Measurements from ENCODE around the gene LRBA. TPM values are rescaled to one million over a fixed set of nuclear protein-coding genes. Genes with fewer than 3 reads are reported as not detected.

The LRBA gene
- total and polyA plus RNA-seq, 4 donors = 18.8 to 56.4 (median 33.8) TPM

DNA sequence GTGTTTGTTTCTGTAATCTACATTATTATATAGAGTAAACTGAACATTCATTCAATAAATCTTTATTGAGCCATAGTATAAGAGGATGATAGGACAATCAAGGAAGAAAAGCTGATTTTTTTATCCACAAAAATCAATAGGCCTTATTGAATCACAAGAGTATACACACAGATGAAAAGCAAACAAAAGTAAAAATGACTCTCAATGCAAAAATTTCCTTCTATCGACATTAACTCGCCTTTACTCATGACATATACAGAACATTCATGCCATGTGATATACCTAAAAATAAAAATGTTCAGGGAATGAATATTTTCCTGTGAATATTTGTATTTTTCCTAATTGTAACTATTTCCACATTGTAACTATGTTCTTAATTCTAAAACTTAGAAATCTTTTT, 161.2 kb downstream of the LRBA start:
- Histone ChIP-seq H3K36me3 (ENCODE audit: control insufficient read depth, insufficient read depth, low read length) (no peaks in the 10 kb centered on the region), H3K27me3 (ENCODE audit: control insufficient read depth, insufficient read depth, low read length) (no peaks in the 10 kb centered on the region), H3K9me3 (ENCODE audit: control insufficient read depth, insufficient read depth, low read length) (no peaks in the 10 kb centered on the region), H3K4me1 (ENCODE audit: control insufficient read depth, insufficient read depth, low read length) (no peaks in the 10 kb centered on the region), H3K27ac (ENCODE audit: low read depth, low read length) (no peak overlapping the region), H3K4me3 (ENCODE audit: low read depth, low read length) (no peak overlapping the region)
- DNase-seq (ENCODE audit: low read depth in 4 of 6, low spot score in 6 of 6) = no peak
- no CpG with 5 or more reads among the region's 2 CpGs for WGBS (ENCODE audit: insufficient coverage)

DNA sequence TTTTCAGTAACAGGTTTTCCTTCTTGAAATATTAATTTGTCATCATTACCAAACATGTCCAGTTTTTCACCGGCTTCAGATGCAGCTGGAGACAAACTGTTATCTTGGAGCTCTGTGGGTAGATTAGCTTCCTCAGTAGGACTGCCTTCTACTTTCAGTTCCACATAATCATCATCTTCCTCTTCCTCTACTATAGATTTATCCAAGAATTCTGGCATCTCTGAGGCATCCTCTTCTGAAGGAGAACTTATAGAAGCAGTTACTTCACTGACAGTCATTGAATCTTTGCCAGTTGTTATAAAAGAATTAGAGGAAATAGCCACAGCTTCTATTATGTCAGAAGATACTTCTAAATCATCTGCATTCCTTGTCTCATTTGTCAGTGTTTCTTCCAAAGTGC, 162.9 kb downstream of the LRBA start:
- H3K36me3 ChIP-seq (ENCODE audit: control insufficient read depth, insufficient read depth, low read length) = no peaks in the 10 kb centered on the region
- no peaks in the 10 kb centered on the region for H3K4me1 ChIP-seq (ENCODE audit: control insufficient read depth, insufficient read depth, low read length)
- no peak overlapping the region for H3K27ac ChIP-seq (ENCODE audit: low read depth, low read length)
- DNase-seq (ENCODE audit: low read depth in 4 of 6, low spot score in 6 of 6) = no peak
- no CpG with 5 or more reads among the region's 1 CpG for WGBS (ENCODE audit: insufficient coverage)
- no peaks in the 10 kb centered on the region for H3K27me3 ChIP-seq (ENCODE audit: control insufficient read depth, insufficient read depth, low read length)
- H3K4me3 ChIP-seq (ENCODE audit: low read depth, low read length) = no peak overlapping the region
- H3K9me3 ChIP-seq (ENCODE audit: control insufficient read depth, insufficient read depth, low read length) = no peaks in the 10 kb centered on the region

DNA sequence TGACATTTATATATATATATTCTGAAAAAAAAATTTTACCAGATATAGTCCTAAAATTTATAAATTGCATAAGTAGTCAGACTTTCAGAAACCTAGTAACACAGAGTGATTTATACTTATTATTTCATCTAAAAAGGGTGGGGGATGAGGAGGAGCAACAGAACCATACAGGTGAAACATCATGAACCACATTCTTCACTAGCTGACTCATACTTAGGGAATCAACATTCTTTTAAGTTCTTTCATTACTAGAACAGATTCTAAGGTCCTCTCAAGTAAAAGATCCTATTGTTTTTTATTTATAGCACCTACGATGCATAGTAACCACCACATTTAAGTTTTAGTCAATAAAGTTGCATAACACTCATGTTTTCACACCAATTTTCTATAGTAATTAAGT, 166.1 kb downstream of the LRBA start:
- Histone ChIP-seq H3K4me1 (ENCODE audit: control insufficient read depth, insufficient read depth, low read length) (no peaks in the 10 kb centered on the region), H3K27me3 (ENCODE audit: control insufficient read depth, insufficient read depth, low read length) (no peaks in the 10 kb centered on the region), H3K27ac (ENCODE audit: low read depth, low read length) (no peak overlapping the region), H3K9me3 (ENCODE audit: control insufficient read depth, insufficient read depth, low read length) (no peaks in the 10 kb centered on the region), H3K4me3 (ENCODE audit: low read depth, low read length) (no peak overlapping the region), H3K36me3 (ENCODE audit: control insufficient read depth, insufficient read depth, low read length) (no peaks in the 10 kb centered on the region)
- no CpG with 5 or more reads among the region's 1 CpG for WGBS (ENCODE audit: insufficient coverage)
- DNase-seq (ENCODE audit: low read depth in 4 of 6, low spot score in 6 of 6) = no peak

DNA sequence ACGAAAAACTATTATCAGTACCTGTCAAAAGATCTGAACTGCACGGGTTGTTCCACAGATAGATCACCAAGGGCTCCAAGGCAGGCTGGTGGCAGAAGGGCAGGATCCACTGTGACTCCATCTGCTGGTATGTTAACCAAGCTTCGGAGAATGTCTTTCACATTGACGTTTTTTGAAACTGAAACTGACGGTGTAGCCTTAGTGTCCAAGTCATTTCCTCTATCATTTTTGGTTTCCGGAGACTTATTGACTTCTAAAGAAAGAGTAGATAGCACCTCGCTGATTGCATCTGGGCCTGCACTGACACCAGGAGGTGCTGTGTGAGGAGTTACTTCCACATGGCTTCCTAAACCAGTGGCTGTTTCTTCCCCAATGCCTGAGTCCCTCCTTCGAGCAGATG, 186.9 kb downstream of the LRBA start:
- Histone ChIP-seq H3K36me3 (ENCODE audit: control insufficient read depth, insufficient read depth, low read length) (peaks cover 3% of the 10 kb centered on the region), H3K4me1 (ENCODE audit: control insufficient read depth, insufficient read depth, low read length) (no peaks in the 10 kb centered on the region), H3K4me3 (ENCODE audit: low read depth, low read length) (no peak overlapping the region), H3K9me3 (ENCODE audit: control insufficient read depth, insufficient read depth, low read length) (no peaks in the 10 kb centered on the region), H3K27ac (ENCODE audit: low read depth, low read length) (no peak overlapping the region), H3K27me3 (ENCODE audit: control insufficient read depth, insufficient read depth, low read length) (no peaks in the 10 kb centered on the region)
- whole genome bisulfite sequencing (ENCODE audit: insufficient coverage) = 83% methylated on average over 8 of the region's 8 CpGs
- no peak for DNase-seq (ENCODE audit: low read depth in 4 of 6, low spot score in 6 of 6)

DNA sequence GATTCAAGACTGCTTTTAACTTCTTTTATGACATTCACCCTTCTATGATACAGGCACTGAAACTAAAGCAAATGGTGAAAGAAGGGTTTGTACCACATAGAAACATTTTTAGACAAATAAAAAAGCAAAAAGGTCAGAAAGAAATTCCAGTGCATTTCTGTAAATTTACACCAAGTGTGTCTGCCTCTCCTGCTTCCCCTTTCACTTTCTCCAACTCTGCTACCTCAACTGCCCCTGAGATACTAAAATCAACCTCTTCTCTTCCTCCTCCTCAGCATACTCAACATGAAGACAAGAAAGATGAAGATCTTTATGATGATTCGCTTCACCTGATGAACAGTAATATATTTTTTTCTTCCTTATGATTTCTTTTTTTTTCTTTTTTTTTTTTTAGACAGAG, 187.9 kb downstream of the LRBA start:
- DNase-seq (ENCODE audit: low read depth in 4 of 6, low spot score in 6 of 6) = no peak
- whole genome bisulfite sequencing (ENCODE audit: insufficient coverage) = no CpG with 5 or more reads among the region's 1 CpG
- Histone ChIP-seq H3K4me3 (ENCODE audit: low read depth, low read length) (no peak overlapping the region), H3K27me3 (ENCODE audit: control insufficient read depth, insufficient read depth, low read length) (no peaks in the 10 kb centered on the region), H3K9me3 (ENCODE audit: control insufficient read depth, insufficient read depth, low read length) (no peaks in the 10 kb centered on the region), H3K4me1 (ENCODE audit: control insufficient read depth, insufficient read depth, low read length) (no peaks in the 10 kb centered on the region), H3K36me3 (ENCODE audit: control insufficient read depth, insufficient read depth, low read length) (peaks cover 3% of the 10 kb centered on the region), H3K27ac (ENCODE audit: low read depth, low read length) (no peak overlapping the region)

DNA sequence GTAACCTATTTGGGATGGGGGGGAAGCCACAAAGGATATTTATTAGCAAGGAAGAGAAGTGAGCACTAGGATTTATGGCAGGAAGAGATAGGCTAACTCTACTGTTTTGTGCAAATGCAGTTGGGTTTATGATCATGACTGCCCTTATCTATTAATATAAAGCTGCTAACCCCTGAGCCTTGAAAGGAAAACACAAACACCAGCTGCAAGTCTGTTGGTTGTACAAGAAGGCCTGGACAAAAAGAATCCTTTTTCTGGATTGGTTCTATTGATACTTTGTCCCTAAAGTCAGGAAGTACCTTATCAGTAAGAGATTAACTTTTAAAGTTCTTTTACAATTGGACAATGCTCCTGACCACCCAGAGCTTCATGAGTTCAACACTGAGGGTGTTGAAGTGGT, 188.8 kb downstream of the LRBA start:
- no peak overlapping the region for H3K27ac ChIP-seq (ENCODE audit: low read depth, low read length)
- H3K27me3 ChIP-seq (ENCODE audit: control insufficient read depth, insufficient read depth, low read length) = no peaks in the 10 kb centered on the region
- DNase-seq (ENCODE audit: low read depth in 4 of 6, low spot score in 6 of 6) = no peak
- H3K36me3 ChIP-seq (ENCODE audit: control insufficient read depth, insufficient read depth, low read length) = peaks cover 3% of the 10 kb centered on the region
- H3K4me3 ChIP-seq (ENCODE audit: low read depth, low read length) = no peak overlapping the region
- no peaks in the 10 kb centered on the region for H3K9me3 ChIP-seq (ENCODE audit: control insufficient read depth, insufficient read depth, low read length)
- no peaks in the 10 kb centered on the region for H3K4me1 ChIP-seq (ENCODE audit: control insufficient read depth, insufficient read depth, low read length)

DNA sequence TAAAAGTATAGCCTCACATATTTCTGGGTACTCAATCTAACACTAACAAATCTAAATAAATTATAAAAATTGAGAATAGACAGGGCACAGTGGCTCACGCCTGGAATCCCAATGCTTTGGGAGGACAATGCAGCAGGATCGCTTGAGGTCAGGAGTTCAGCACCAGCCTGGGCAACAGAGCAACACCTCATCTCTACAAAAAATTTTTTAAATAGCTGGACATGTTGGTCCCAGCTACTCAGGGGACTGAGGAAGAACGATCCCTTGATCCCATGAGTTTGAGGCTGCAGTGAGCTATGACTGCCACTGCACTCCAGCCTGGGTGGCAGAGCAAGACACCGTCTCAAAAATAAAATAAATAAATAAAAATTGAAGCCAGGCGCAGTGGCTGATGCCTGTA, 192.7 kb downstream of the LRBA start:
- Histone ChIP-seq H3K4me3 (ENCODE audit: low read depth, low read length) (no peak overlapping the region), H3K27ac (ENCODE audit: low read depth, low read length) (no peak overlapping the region)
- 100% methylated on average over 3 of the region's 5 CpGs for WGBS (ENCODE audit: insufficient coverage)

DNA sequence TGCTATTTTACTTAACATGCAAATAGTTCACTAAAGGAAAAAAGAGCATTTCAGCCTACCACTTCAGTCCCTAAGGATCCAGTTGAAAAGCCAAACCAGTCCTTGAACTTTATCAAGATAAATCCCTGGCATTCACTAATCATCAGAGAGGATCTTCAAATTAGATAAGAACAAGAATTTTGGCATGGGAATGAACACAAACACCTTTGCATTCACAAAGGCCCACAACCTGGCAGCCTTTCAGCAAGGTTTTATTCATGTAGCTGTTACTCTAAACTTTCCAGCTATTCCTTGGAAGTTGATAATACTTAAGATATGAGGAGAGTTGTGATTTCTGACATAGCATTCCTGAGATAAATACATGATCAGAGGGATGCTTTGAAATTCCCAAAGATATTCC, 193.4 kb downstream of the LRBA start:
- H3K36me3 ChIP-seq (ENCODE audit: control insufficient read depth, insufficient read depth, low read length) = no peaks in the 10 kb centered on the region
- H3K27ac ChIP-seq (ENCODE audit: low read depth, low read length) = no peak overlapping the region
- H3K4me1 ChIP-seq (ENCODE audit: control insufficient read depth, insufficient read depth, low read length) = no peaks in the 10 kb centered on the region
- no peak for DNase-seq (ENCODE audit: low read depth in 4 of 6, low spot score in 6 of 6)
- no peaks in the 10 kb centered on the region for H3K27me3 ChIP-seq (ENCODE audit: control insufficient read depth, insufficient read depth, low read length)
- H3K9me3 ChIP-seq (ENCODE audit: control insufficient read depth, insufficient read depth, low read length) = peaks cover 2% of the 10 kb centered on the region
- no peak overlapping the region for H3K4me3 ChIP-seq (ENCODE audit: low read depth, low read length)

More for the DNA sequence above, 192.7 kb downstream of the LRBA start:
- Histone ChIP-seq H3K9me3 (ENCODE audit: control insufficient read depth, insufficient read depth, low read length) (no peaks in the 10 kb centered on the region), H3K27me3 (ENCODE audit: control insufficient read depth, insufficient read depth, low read length) (no peaks in the 10 kb centered on the region), H3K36me3 (ENCODE audit: control insufficient read depth, insufficient read depth, low read length) (peaks cover under 1% of the 10 kb centered on the region), H3K4me1 (ENCODE audit: control insufficient read depth, insufficient read depth, low read length) (no peaks in the 10 kb centered on the region)
- no peak for DNase-seq (ENCODE audit: low read depth in 4 of 6, low spot score in 6 of 6)

DNA sequence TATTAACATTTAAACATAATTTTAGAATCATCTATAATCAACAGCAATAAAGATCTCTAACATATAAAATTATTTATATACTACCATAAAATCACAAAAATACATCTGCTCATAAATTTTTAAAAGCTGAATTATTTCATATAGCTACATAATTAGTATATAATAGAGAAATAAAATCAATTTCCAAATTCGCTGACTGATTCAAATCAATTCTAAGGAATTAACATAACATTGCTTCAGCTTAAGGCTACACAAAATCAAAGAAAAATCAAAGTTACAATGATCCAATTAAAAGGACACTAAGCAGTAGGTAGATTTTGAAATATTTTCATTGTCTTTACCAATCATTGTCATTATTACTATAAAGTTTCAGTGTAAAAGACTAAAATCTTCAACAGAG, 194.7 kb downstream of the LRBA start:
- Histone ChIP-seq H3K4me1 (ENCODE audit: control insufficient read depth, insufficient read depth, low read length) (no peaks in the 10 kb centered on the region), H3K9me3 (ENCODE audit: control insufficient read depth, insufficient read depth, low read length) (peaks cover 2% of the 10 kb centered on the region), H3K27me3 (ENCODE audit: control insufficient read depth, insufficient read depth, low read length) (no peaks in the 10 kb centered on the region), H3K4me3 (ENCODE audit: low read depth, low read length) (no peak overlapping the region), H3K36me3 (ENCODE audit: control insufficient read depth, insufficient read depth, low read length) (no peaks in the 10 kb centered on the region), H3K27ac (ENCODE audit: low read depth, low read length) (no peak overlapping the region)
- no peak for DNase-seq (ENCODE audit: low read depth in 4 of 6, low spot score in 6 of 6)
- no CpG with 5 or more reads among the region's 1 CpG for WGBS (ENCODE audit: insufficient coverage)

DNA sequence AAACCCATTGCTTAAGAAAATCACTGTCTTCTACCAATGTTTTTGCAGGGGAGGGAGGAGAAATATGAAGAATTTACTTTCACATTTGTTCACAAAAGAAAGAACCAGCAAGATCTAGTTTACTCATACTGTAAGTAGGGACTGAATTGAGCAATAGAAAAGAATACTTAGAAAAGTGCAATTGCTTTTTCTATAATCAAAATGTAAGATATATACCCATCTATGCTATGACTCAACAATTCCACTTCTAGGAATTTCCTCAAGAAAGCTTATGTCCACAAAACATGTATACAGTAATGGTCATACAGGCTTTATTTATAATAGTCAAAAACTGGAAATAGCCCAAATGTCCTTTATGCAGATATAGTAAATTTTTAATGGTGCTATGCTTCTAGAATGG, 196.4 kb downstream of the LRBA start:
- DNase-seq (ENCODE audit: low read depth in 4 of 6, low spot score in 6 of 6) = no peak

More for the DNA sequence above, 196.4 kb downstream of the LRBA start:
- no peak overlapping the region for H3K4me3 ChIP-seq (ENCODE audit: low read depth, low read length)
- H3K4me1 ChIP-seq (ENCODE audit: control insufficient read depth, insufficient read depth, low read length) = no peaks in the 10 kb centered on the region
- H3K36me3 ChIP-seq (ENCODE audit: control insufficient read depth, insufficient read depth, low read length) = no peaks in the 10 kb centered on the region
- H3K9me3 ChIP-seq (ENCODE audit: control insufficient read depth, insufficient read depth, low read length) = peaks cover 2% of the 10 kb centered on the region
- H3K27ac ChIP-seq (ENCODE audit: low read depth, low read length) = no peak overlapping the region
- H3K27me3 ChIP-seq (ENCODE audit: control insufficient read depth, insufficient read depth, low read length) = no peaks in the 10 kb centered on the region
